Prostate gland (tissue), 2 donors: ENCODE data around the gene PVALB. TPM values are rescaled to one million over a fixed set of nuclear protein-coding genes. Genes with fewer than 3 reads are reported as not detected.

Source experiments
- DNase-seq: peaks from one replicate; pipeline ENCODE4 v3.0.0-alpha.2; 2019; ENCODE audit warnings: low spot score
- H3K27ac ChIP-seq, 2 donors: fragments of 200-600 bp; sonication (generic); 2 replicates each; pipeline ENCODE4 v1.5.1; 2017 to 2019
- H3K27me3 ChIP-seq: fragments of 200-600 bp; sonication (generic); replicated peaks from 2 replicates; pipeline ENCODE4 v1.5.1; 2019; ENCODE audit not compliant: insufficient read depth
- H3K36me3 ChIP-seq, 2 donors: fragments of 200-600 bp; sonication (generic); 1 replicate in 1 of 2; 2 replicates in 1 of 2; pipeline versions ENCODE4 v1.5.1 to v1.8.1; 2017 to 2019
- H3K4me1 ChIP-seq: fragments of 200-600 bp; sonication (generic); replicated peaks from 2 replicates; pipeline ENCODE4 v1.5.1; 2019
- H3K4me3 ChIP-seq, 2 donors: fragments of 200-600 bp; sonication (generic); 2 replicates each; pipeline ENCODE4 v1.5.1; 2017 to 2019
- H3K9me3 ChIP-seq: fragments of 200-600 bp; sonication (generic); 2 replicates; pipeline ENCODE4 v1.5.1; 2017
- POLR2A ChIP-seq: fragments of 450-650 bp; IDR thresholded peaks from one replicate; pipeline ENCODE4 v1.6.1; 2016; ENCODE audit warnings: antibody characterized with exemption, mild to moderate bottlenecking
- POLR2AphosphoS5 ChIP-seq: sonication (generic); formaldehyde crosslinking; IDR thresholded peaks from one replicate; pipeline ENCODE4 v1.6.1; 2017; ENCODE audit warnings: antibody characterized with exemption
- WGBS: methylation state at CpG from one replicate; pipeline ENCODE4 v1.1.5; 2018; 5-methylcytosine and 5-hydroxymethylcytosine counted together
- intact Hi-C: fragments of 100-400 bp; cut with DNase I; formaldehyde crosslinking; loops from one replicate; pipeline ENCODE4 v1.14.2; 2022
- total RNA-seq, 2 donors: library from RNA; depleted of rRNA; stranded (reverse); fragments of >200 nt; gene quantifications; one replicate each; pipeline ENCODE4 v1.1.0, GENCODE V29; 2016
- TF ChIP-seq, protein P1 (sequence below), 4 experiments: fragments of 200-600 bp in 2 of 4; fragments of 450-650 bp in 2 of 4; sonication (generic) in 2 of 4; IDR thresholded peaks; 1 replicate in 3 of 4; 2 replicates in 1 of 4; pipeline ENCODE4 v1.5.1; 2016 to 2019; ENCODE audit warnings: antibody characterized with exemption in 4 of 4, mild to moderate bottlenecking in 2 of 4, moderate library complexity in 2 of 4

Gene PVALB
- total RNA-seq, 2 donors from 2014 or later: 3.1 TPM; not detected in 1

DNA sequence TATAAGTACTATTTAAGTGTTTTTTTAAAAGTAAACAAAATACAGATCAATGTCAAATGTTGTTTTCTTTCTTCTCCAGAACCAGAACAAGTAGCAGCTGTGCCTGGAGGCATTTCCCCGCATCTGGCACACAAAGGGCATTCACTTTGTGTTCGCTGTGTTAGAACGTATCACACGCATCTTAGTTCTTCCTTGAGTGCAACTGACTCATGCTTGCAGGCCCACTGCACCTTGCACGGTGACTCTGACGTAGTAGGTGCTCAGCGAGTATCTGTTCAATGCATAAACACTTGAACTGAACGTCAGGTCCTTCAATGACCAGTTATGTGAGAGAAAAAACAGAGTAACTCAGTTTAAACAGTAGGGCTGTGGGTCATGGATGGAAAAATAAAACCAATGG is 44.4 kb downstream of the PVALB start:
- Histone ChIP-seq H3K27ac (no peak overlapping the region), H3K36me3 (no peaks in the 10 kb centered on the region), H3K27me3 (no peaks in the 10 kb centered on the region), H3K9me3 (no peaks in the 10 kb centered on the region), H3K4me3 (no peak overlapping the region), H3K4me1 (no peaks in the 10 kb centered on the region)
- 93% methylated on average over 8 of the region's 8 CpGs for WGBS
- intact Hi-C loops: loop anchor here (5.0 kb wide), 1 partner anchor 225 kb away; no protein-coding TSS in a partner anchor
- no peak for DNase-seq
- TF ChIP-seq, protein P1, sequence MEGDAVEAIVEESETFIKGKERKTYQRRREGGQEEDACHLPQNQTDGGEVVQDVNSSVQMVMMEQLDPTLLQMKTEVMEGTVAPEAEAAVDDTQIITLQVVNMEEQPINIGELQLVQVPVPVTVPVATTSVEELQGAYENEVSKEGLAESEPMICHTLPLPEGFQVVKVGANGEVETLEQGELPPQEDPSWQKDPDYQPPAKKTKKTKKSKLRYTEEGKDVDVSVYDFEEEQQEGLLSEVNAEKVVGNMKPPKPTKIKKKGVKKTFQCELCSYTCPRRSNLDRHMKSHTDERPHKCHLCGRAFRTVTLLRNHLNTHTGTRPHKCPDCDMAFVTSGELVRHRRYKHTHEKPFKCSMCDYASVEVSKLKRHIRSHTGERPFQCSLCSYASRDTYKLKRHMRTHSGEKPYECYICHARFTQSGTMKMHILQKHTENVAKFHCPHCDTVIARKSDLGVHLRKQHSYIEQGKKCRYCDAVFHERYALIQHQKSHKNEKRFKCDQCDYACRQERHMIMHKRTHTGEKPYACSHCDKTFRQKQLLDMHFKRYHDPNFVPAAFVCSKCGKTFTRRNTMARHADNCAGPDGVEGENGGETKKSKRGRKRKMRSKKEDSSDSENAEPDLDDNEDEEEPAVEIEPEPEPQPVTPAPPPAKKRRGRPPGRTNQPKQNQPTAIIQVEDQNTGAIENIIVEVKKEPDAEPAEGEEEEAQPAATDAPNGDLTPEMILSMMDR (IDR thresholded peaks at IDR 0.05): no peak
- TF ChIP-seq POLR2AphosphoS5 (no peak), POLR2A (no peak)

DNA sequence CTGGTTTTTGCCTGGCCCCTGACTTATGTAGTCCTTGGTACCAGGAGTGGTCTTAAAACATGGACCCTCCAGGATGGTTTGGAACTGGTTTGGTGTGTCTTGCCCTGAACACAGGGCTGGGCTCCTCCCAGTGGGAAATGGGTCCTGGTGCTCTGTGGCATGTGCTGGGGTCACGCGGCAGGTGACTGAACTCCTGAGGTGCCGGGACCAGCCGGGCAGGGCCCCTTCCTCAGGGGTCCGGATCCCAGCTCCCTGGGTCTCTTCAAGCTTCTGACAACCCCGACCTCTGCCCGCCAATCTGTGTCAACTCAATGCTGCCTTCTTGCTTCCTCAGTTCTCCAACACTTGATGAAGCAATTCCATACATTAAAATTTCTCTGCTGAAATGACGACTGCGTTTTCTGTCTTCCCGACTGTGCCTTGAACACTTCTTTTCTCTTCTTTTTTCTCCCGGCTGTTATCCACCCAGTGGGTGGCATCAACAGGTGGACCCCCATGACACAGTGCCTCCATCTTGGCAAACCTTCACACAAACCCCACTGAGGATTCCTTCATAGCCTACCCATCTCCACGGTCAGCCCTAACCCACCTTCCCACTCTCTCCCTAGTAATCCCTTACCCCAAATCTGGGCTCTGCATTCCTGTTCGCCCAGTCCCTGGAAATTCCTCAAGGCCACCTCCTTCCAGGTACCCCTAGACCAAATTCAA is 45.3 kb downstream of the PVALB start:
- Histone ChIP-seq H3K4me1 (no peaks in the 10 kb centered on the region), H3K27me3 (no peaks in the 10 kb centered on the region), H3K36me3 (no peaks in the 10 kb centered on the region), H3K27ac (no peak overlapping the region), H3K9me3 (no peaks in the 10 kb centered on the region), H3K4me3 (no peak overlapping the region)
- TF ChIP-seq POLR2AphosphoS5 (no peak), POLR2A (no peak)
- TF ChIP-seq, protein P1 (IDR thresholded peaks at IDR 0.05): no peak
- no peak for DNase-seq
- intact Hi-C loops: loop anchor here (5.0 kb wide), 1 partner anchor 224 kb away; no protein-coding TSS in a partner anchor
- WGBS: 93% methylated on average over 13 of the region's 13 CpGs

DNA sequence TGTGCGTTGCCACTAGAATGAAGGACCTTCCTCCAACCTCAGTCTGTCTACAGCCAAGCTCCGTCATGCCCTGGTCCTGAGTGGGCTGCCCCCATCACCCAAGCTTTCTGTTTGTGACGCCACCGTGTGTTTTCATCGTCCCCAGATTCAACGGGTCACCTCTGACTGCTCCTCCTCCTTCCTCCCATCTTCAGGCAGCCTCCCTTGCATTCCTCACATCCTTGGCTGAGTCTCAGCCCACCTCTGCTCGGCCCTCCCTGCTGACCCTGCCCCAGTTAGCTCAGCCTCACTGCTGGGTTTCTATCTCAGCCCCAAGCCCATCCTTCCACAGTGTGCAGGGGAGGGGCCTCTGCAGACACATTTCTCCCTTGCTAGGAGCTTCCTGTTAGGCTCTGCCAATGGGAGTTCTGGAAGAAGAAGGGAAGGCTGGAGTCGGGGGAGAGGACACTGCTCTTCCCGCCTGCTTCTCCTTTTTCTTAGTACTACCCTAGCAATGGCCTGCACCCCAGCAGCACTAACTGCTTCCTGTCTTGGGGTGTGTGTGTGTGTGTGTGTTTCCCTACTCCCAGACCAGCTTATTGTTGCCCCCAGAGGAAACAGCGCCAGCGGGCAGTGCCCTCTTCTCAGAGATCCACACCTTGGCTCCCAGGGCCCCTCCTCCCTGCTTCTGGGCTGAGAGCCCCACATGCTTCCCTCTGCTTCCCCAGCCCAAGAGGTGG is 46.2 kb downstream of the PVALB start:
- Histone ChIP-seq H3K4me3 (no peak overlapping the region), H3K4me1 (no peaks in the 10 kb centered on the region), H3K36me3 (no peaks in the 10 kb centered on the region), H3K27ac (no peak overlapping the region), H3K9me3 (no peaks in the 10 kb centered on the region), H3K27me3 (no peaks in the 10 kb centered on the region)
- no peak for DNase-seq
- no peak for TF ChIP-seq POLR2AphosphoS5
- TF ChIP-seq, protein P1 (IDR thresholded peaks at IDR 0.05): no peak
- TF ChIP-seq POLR2A: no peak
- 59% methylated on average over 11 of the region's 11 CpGs for WGBS
- intact Hi-C loops: loop anchor here (5.0 kb wide), 1 partner anchor 223 kb away; no protein-coding TSS in a partner anchor

DNA sequence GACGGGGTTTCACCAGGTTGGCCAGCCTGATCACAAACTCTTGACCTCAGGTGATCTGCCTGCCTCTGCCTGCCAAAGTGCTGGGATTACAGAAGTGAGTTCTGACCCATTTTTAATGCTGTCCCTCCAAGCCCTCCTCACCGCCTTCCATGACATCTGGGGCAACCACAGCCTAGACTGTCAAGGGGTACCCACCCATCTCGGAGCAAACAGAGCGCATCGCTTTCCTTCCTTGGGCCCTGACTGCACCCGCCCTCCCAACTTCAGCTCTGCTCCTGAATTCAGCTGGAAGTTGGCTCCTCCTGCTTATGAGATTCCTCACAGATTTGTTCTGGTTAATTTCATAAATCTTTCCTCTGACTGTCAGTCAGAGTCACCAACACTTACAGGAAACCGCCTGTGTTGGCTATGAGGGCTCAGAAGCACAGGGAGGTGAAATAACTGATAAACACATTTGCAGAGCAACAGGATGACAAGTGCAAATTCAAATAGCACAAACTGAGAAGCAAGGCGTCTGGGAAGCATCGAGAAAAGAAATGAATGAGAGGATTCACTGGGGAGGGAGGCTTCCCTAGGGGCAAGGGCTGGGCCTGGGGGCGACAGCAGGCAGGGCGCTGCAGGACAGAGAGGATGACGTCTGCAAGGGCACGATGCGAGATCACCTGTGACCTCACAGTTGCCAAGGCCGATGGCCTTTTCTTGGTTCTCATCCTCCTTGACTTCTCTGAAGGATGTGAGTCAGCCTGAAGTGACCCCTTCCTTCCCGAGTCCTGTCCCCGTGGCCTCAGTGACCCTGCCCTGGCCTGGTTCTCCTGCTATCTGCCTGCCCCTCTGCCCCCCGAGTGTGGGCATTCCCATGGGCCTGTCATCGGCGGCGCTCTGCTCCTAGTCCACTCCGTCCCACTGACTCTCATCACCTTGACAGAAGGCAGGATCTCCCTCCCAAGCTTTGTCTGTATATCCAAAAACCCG is 47.0 kb downstream of the PVALB start:
- 80% methylated on average over 23 of the region's 23 CpGs for WGBS
- no peaks in the 10 kb centered on the region for H3K36me3 ChIP-seq
- no peaks in the 10 kb centered on the region for H3K4me1 ChIP-seq
- H3K27me3 ChIP-seq: no peaks in the 10 kb centered on the region
- no peak overlapping the region for H3K4me3 ChIP-seq
- H3K27ac ChIP-seq: no peak overlapping the region
- intact Hi-C loops: loop anchor here (5.0 to 10.0 kb wide), 2 partner anchors 223 to 245 kb away; partner anchors contain the start of gene EIF3D
- TF ChIP-seq POLR2A (no peak), POLR2AphosphoS5 (no peak)
- TF ChIP-seq, protein P1 (IDR thresholded peaks at IDR 0.05): no peak
- no peak for DNase-seq
- H3K9me3 ChIP-seq: no peaks in the 10 kb centered on the region
